ENCODE results near the gene GRIP2.
A peak's percentile ranks its signal among the peaks of the same experiment; 100 is the strongest.

Gene GRIP2

GRCh38 chr3:14464141-14464465 is 76.0 kb downstream of the GRIP2 start:
- TF ChIP-seq, protein P1, sequence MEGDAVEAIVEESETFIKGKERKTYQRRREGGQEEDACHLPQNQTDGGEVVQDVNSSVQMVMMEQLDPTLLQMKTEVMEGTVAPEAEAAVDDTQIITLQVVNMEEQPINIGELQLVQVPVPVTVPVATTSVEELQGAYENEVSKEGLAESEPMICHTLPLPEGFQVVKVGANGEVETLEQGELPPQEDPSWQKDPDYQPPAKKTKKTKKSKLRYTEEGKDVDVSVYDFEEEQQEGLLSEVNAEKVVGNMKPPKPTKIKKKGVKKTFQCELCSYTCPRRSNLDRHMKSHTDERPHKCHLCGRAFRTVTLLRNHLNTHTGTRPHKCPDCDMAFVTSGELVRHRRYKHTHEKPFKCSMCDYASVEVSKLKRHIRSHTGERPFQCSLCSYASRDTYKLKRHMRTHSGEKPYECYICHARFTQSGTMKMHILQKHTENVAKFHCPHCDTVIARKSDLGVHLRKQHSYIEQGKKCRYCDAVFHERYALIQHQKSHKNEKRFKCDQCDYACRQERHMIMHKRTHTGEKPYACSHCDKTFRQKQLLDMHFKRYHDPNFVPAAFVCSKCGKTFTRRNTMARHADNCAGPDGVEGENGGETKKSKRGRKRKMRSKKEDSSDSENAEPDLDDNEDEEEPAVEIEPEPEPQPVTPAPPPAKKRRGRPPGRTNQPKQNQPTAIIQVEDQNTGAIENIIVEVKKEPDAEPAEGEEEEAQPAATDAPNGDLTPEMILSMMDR (IDR thresholded peaks at IDR 0.05; ENCODE audit: insufficient read depth, low read depth, low read length, missing control alignments): no peak
- no peak for DNase-seq (ENCODE audit: low read depth)
- H3K4me3 ChIP-seq (ENCODE audit: low read length): no peak overlapping the region

DNA sequence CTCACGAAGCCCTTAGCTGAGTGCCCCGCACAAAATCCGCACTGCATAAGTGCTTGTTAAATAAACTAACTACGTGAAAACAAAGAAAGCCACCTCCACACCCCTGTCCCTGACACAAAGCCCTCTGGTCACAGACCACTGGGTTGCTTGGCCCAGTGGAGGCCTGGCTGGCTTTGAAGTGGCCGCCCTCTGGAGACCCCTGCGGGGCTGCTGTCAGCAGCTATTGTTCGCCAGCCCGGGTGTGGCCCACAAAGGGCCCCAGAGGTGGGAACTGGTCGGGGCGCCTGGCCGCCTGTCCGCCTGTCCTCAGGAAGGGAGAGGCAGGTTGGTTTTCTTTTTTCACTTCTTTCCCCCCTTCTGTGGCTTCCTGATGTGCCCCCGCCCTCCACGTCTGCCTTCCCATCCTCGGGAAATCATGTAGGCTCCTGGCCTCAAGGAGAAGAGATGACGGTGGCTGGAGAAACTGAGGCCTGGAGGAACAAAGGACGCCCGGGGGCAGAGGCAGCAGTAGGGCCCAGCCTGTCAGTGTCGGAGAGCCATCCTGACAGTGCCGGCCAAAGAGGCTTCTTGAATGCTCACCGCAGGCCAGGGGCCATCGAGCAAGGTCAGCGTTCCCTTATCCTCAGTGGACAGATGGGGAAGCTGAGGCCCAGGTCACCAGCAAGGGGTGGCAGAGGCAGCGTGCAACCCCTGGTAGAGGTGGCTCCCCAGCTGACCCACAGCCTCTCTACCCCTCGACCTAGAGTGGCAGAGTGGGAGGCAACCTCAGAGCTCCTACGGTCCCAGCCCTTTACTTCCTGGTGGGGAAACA is 76.6 kb downstream of the GRIP2 start:
- no peak overlapping the region for H3K4me3 ChIP-seq (ENCODE audit: low read length)
- TF ChIP-seq, protein P1 (IDR thresholded peaks at IDR 0.05; ENCODE audit: insufficient read depth, low read depth, low read length, missing control alignments): no peak
- DNase-seq (ENCODE audit: low read depth): no peak

DNA sequence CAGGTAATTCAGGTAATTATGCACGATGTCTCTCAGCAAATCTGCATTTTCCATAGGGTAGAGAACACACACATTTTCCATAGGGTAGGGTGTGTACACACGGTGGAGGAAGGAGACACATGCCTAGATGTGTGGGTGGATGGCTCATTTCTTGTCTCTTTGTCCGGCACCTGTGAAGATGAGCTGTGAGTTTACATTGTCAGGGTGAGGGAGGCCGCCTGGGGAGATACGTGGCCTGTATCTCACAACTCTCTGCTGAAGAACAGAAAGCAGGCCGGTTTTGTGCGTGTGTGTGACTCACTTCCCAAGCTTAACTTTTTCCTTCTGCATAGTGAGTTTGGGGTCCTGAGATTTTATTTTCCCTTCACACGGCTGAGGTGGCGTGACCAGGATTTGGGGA is 77.4 kb downstream of the GRIP2 start:
- DNase-seq (ENCODE audit: low read depth): peak; percentile 95

DNA sequence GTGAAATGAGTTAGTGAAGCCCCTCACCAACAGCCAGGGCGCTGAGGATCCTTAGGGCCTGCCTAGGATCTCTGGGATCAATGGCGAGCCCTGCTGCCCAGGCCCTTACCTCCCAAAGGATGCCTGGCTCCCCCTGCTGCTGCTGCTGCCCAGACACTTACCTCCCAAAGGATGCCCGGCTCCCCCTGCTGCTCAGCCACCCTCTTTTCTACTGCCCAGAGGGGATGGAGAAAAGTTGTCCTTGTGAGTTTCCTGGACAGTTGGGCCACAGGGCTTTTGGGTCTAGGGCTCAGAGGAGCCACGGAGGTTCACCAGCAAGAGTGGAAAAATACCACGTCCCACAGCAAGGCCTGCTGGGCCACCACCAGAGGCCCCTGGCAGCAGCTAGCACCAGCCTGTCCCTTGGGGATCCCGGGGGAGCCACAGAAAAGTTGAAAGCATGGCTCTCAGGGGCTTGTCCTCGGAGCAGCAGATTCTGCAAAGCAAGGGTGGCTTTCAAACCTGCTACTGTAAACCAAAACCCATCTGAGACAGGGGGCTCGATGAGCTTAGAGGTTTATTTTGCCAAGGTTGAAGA is 78.3 kb downstream of the GRIP2 start:
- H3K4me3 ChIP-seq (ENCODE audit: low read length): no peak overlapping the region
- peak; percentile 73 for DNase-seq (ENCODE audit: low read depth)
- TF ChIP-seq, protein P1 (IDR thresholded peaks at IDR 0.05; ENCODE audit: insufficient read depth, low read depth, low read length, missing control alignments): peak; percentile 73

More for the DNA sequence above, 77.4 kb downstream of the GRIP2 start:
- TF ChIP-seq, protein P1 (IDR thresholded peaks at IDR 0.05; ENCODE audit: insufficient read depth, low read depth, low read length, missing control alignments): no peak
- no peak overlapping the region for H3K4me3 ChIP-seq (ENCODE audit: low read length)

DNA sequence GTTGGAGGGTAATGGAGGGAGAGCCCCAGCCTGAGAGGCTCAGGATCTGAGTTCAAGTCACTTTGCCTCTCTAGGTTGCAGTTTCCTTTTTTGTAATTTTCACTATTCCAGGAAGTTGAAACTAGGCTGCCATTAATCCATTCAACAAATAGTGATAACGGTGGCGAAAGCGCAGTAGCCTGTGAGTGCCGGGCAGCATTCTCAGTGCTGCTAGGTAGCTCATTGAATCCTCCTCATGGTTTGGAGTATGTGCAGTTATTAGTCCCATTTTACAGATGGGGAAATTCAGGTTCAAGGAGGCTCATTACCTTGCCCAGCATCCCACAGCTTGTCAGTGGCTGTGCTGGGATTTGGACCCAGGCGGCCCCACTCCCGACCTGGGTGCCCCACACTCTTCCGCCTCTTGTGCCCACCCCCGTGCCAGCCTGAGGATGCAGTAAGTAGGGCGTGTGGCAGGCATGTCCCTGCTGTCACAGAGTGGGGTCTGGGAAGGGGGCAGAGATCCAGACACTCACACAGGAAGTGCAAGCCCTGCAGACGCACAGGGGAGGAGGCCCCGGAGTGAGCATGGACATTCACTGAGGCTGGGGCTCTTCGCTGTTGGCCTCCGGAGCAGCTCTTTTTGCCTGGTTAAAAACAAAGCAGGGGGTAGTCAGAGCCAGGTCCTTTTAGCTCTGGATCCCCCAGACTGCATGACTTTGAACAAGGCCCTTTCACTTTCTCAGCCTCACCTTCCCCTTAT is 79.0 kb downstream of the GRIP2 start:
- H3K4me3 ChIP-seq (ENCODE audit: low read length): no peak overlapping the region
- no peak for DNase-seq (ENCODE audit: low read depth)
- TF ChIP-seq, protein P1 (IDR thresholded peaks at IDR 0.05; ENCODE audit: insufficient read depth, low read depth, low read length, missing control alignments): no peak

DNA sequence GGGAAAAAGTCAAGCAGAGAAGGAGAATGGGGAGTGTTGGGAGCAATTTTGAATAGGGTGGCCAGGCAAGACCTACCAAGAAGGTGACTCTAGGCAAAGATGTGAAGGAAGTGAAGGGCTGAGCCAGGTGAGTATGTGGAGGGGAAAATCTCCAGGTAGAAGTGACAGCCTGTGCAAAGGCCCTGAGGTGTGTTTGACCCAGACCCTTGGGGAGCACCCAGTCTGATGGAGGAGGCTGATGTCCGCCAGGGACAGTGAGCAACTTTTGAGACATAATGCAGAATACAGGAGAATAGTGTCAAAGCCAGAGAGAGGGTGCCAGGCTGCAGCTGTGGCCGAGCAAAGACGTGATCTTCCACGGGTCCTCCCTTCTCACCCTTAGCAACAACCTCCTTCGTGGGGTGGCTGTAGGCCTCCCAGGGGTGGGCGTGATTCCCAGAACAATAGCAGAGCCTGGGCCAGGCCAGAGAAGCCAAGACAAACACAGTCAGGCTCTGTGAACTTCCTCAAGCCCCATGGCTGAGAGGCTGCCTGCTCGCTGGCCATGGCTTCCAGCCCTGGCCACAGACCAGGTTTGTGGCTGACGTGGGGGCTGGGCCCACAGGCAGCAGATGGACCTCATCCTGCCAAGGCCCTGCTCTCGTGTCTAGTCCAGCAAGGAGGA is 79.7 kb downstream of the GRIP2 start:
- no peak overlapping the region for H3K4me3 ChIP-seq (ENCODE audit: low read length)
- DNase-seq (ENCODE audit: low read depth): no peak
- TF ChIP-seq, protein P1 (IDR thresholded peaks at IDR 0.05; ENCODE audit: insufficient read depth, low read depth, low read length, missing control alignments): no peak
